IMR-90 (cell line): ENCODE data around the gene ELMO1. TPM values are rescaled to one million over a fixed set of nuclear protein-coding genes. Genes with fewer than 3 reads are reported as not detected.

Experiments
- ATAC-seq: fragments of 200-7000 bp; cut with Tn5 transposase; 2 replicates; pipeline ENCODE4 v1.9.1; 2020; ENCODE audit warnings: low read depth, mild to moderate bottlenecking, moderate library complexity
- BruUV-seq: library from RNA; stranded (reverse); fragments of 400-500 nt; replicated peaks from 2 replicates; lab custom pipeline; 2021; lab: Mats Ljungman, UMichigan
- CTCF ChIA-PET: fragments of 300-600 bp; formaldehyde crosslinking; extraction: SDS; loops from one replicate; lab custom pipeline; 2021; ENCODE audit warnings: antibody characterized with exemption; lab: Yijun Ruan, JAX
- POLR2A ChIA-PET: fragments of 300-600 bp; sonication (Branson Sonifier 250); formaldehyde crosslinking; loops from one replicate; lab custom pipeline; 2022; ENCODE audit warnings: antibody characterized with exemption; ENCODE audit not compliant: unreplicated experiment; lab: Charles Lee
- DNase-seq: peaks from one replicate; pipeline ENCODE4 v3.0.0; 2013
- H2AFZ ChIP-seq: replicated peaks from 2 replicates; pipeline ENCODE3; 2013; ENCODE audit warnings: low read length, mild to moderate bottlenecking; ENCODE audit not compliant: poor library complexity
- H2AK5ac ChIP-seq: 2 replicates; pipeline ENCODE4 v1.6.1; 2013; ENCODE audit warnings: low read depth, low read length, inconsistent platforms
- H2AK9ac ChIP-seq: replicated peaks from 2 replicates; pipeline ENCODE3; 2013; ENCODE audit warnings: mild to moderate bottlenecking, low read depth, low read length, moderate library complexity; ENCODE audit not compliant: poor library complexity
- H2BK120ac ChIP-seq: 2 replicates; pipeline ENCODE4 v1.6.1; 2013; ENCODE audit warnings: low read depth, low read length, inconsistent platforms
- H2BK15ac ChIP-seq: 3 replicates; pipeline ENCODE4 v1.6.1; 2013; ENCODE audit warnings: low read depth, low read length, inconsistent platforms
- H2BK20ac ChIP-seq: 2 replicates; pipeline ENCODE4 v1.6.1; 2013; ENCODE audit warnings: low read depth, mild to moderate bottlenecking, inconsistent platforms, low read length, moderate library complexity
- H2BK5ac ChIP-seq: 2 replicates; pipeline ENCODE4 v1.6.1; 2013; ENCODE audit warnings: mild to moderate bottlenecking, low read depth, low read length, inconsistent platforms; ENCODE audit not compliant: poor library complexity, severe bottlenecking
- H3K14ac ChIP-seq: replicated peaks from 2 replicates; pipeline ENCODE4 v1.6.1; 2013; ENCODE audit warnings: low read depth, low read length, inconsistent platforms
- H3K18ac ChIP-seq: 2 replicates; pipeline ENCODE4 v1.6.1; 2013; ENCODE audit warnings: low read depth, low read length, control low read depth
- H3K23ac ChIP-seq: 2 replicates; pipeline ENCODE4 v1.6.1; 2013; ENCODE audit warnings: low read depth, low read length, inconsistent platforms
- H3K27ac ChIP-seq: 2 replicates; pipeline ENCODE4 v1.5.1; 2013; ENCODE audit warnings: mild to moderate bottlenecking, control low read depth, low read length; ENCODE audit not compliant: insufficient read depth
- H3K27me3 ChIP-seq: 2 replicates; pipeline ENCODE4 v1.6.1; 2013; ENCODE audit warnings: low read length; ENCODE audit not compliant: control insufficient read depth, insufficient read depth
- H3K36me3 ChIP-seq: 2 replicates; pipeline ENCODE4 v1.6.1; 2013; ENCODE audit warnings: low read length, mixed read lengths; ENCODE audit not compliant: control insufficient read depth, insufficient read depth
- H3K4ac ChIP-seq: 2 replicates; pipeline ENCODE4 v1.6.1; 2013; ENCODE audit warnings: low read depth, low read length, inconsistent platforms
- H3K4me1 ChIP-seq: 2 replicates; pipeline ENCODE4 v1.6.1; 2013; ENCODE audit warnings: low read length, mixed read lengths; ENCODE audit not compliant: control insufficient read depth, insufficient read depth
- H3K4me2 ChIP-seq: 2 replicates; pipeline ENCODE4 v1.6.1; 2013; ENCODE audit warnings: low read depth, mild to moderate bottlenecking, control low read depth, low read length, moderate library complexity
- H3K4me3 ChIP-seq: 2 replicates; pipeline ENCODE4 v1.5.1; 2013; ENCODE audit warnings: low read depth, mild to moderate bottlenecking, control low read depth, low read length, moderate library complexity; ENCODE audit not compliant: insufficient read depth
- H3K56ac ChIP-seq: 2 replicates; pipeline ENCODE4 v1.6.1; 2013; ENCODE audit warnings: low read length, inconsistent platforms; ENCODE audit not compliant: insufficient read depth; ENCODE audit errors: extremely low read depth
- H3K79me1 ChIP-seq, 2 experiments: 2 replicates each; pipeline ENCODE4 v1.6.1; 2013; ENCODE audit warnings: low read length in 2 of 2, inconsistent platforms in 1 of 2, low read depth in 1 of 2
- H3K9ac ChIP-seq: 2 replicates; pipeline ENCODE4 v1.6.1; 2013; ENCODE audit warnings: low read depth, low read length, control low read depth
- H3K9me1 ChIP-seq: 2 replicates; pipeline ENCODE4 v1.6.1; 2013; ENCODE audit warnings: low read length, inconsistent platforms; ENCODE audit not compliant: insufficient read depth
- H3K9me3 ChIP-seq: 2 replicates; pipeline ENCODE4 v1.6.1; 2013; ENCODE audit warnings: low read length; ENCODE audit not compliant: control insufficient read depth, insufficient read depth
- H4K20me1 ChIP-seq: 2 replicates; pipeline ENCODE4 v1.6.1; 2013; ENCODE audit warnings: low read length, inconsistent platforms; ENCODE audit not compliant: insufficient read depth
- H4K5ac ChIP-seq: 2 replicates; pipeline ENCODE4 v1.6.1; 2013; ENCODE audit warnings: mild to moderate bottlenecking, low read depth, low read length, control low read depth
- H4K8ac ChIP-seq, 2 experiments: 2 replicates each; pipeline ENCODE4 v1.6.1; 2013; ENCODE audit warnings: low read depth in 2 of 2, low read length in 2 of 2, control low read depth in 1 of 2, inconsistent platforms in 1 of 2
- H4K91ac ChIP-seq: 2 replicates; pipeline ENCODE4 v1.6.1; 2013; ENCODE audit warnings: low read depth, low read length, inconsistent platforms; ENCODE audit not compliant: insufficient read depth
- BHLHE40 ChIP-seq: fragments of 150-350 bp; IDR thresholded peaks from 2 replicates; pipeline ENCODE4 v1.6.1; 2016; ENCODE audit warnings: mild to moderate bottlenecking, low read depth, low read length
- CEBPB ChIP-seq: IDR thresholded peaks from 2 replicates; pipeline ENCODE4 v1.6.1; 2012; ENCODE audit warnings: low read depth, low read length, improper control_type of control experiment
- CHD1 ChIP-seq: IDR thresholded peaks from 2 replicates; pipeline ENCODE4 v1.6.1; 2012; ENCODE audit warnings: low read depth, low read length, improper control_type of control experiment
- CTCF ChIP-seq: conservative IDR thresholded peaks from 2 replicates; pipeline ENCODE4 v1.5.1; 2012; ENCODE audit warnings: mild to moderate bottlenecking, low read depth, low read length, improper control_type of control experiment
- FOS ChIP-seq: fragments of 150-350 bp; IDR thresholded peaks from 2 replicates; pipeline ENCODE4 v1.6.1; 2016; ENCODE audit warnings: low read depth, low read length
- MAFK ChIP-seq: IDR thresholded peaks from 2 replicates; pipeline ENCODE4 v1.6.1; 2012; ENCODE audit warnings: low read depth, low read length, improper control_type of control experiment
- MAZ ChIP-seq: IDR thresholded peaks from 2 replicates; pipeline ENCODE4 v1.6.1; 2012; ENCODE audit warnings: low read depth, mild to moderate bottlenecking, low read length, improper control_type of control experiment, moderate library complexity, borderline replicate concordance
- MXI1 ChIP-seq: IDR thresholded peaks from 2 replicates; pipeline ENCODE4 v1.6.1; 2012; ENCODE audit warnings: low read depth, mild to moderate bottlenecking, low read length, moderate library complexity, borderline replicate concordance
- NFE2L2 ChIP-seq: fragments of 150-350 bp; IDR thresholded peaks from 2 replicates; pipeline ENCODE4 v1.6.1; 2016; ENCODE audit warnings: low read depth, mild to moderate bottlenecking, low read length
- POLR2A ChIP-seq: IDR thresholded peaks from 2 replicates; pipeline ENCODE4 v1.6.1; 2012; ENCODE audit warnings: mild to moderate bottlenecking, low read depth, low read length
- RAD21 ChIP-seq: IDR thresholded peaks from 2 replicates; pipeline ENCODE4 v1.6.1; 2012; ENCODE audit warnings: low read length, improper control_type of control experiment
- RCOR1 ChIP-seq: IDR thresholded peaks from 2 replicates; pipeline ENCODE4 v1.6.1; 2012; ENCODE audit warnings: mild to moderate bottlenecking, low read length, improper control_type of control experiment; ENCODE audit not compliant: insufficient replicate concordance
- RFX5 ChIP-seq: IDR thresholded peaks from 2 replicates; pipeline ENCODE4 v1.8.0; 2012; ENCODE audit warnings: low read depth, mild to moderate bottlenecking, low read length, moderate library complexity
- SMC3 ChIP-seq: fragments of 150-350 bp; IDR thresholded peaks from 2 replicates; pipeline ENCODE4 v1.6.1; 2016; ENCODE audit warnings: low read depth, mild to moderate bottlenecking, antibody characterized with exemption, low read length, moderate library complexity
- whole genome bisulfite sequencing, 2 experiments: methylation state at CpG; one replicate each; pipeline versions ENCODE4 v1.1.5 to v1.1.7; 2013; ENCODE audit warnings: missing lambda C conversion rate in 2 of 2; ENCODE audit not compliant: insufficient read length in 1 of 2; ENCODE audit errors: extremely low coverage in 2 of 2; 5-methylcytosine and 5-hydroxymethylcytosine counted together
- dilution Hi-C: fragments of 300-500 bp; cut with HindIII; formaldehyde crosslinking; loops from one replicate; pipeline ENCODE4 v1.14.3; 2018; ENCODE audit warnings: low sequenced_read_pairs; ENCODE audit not compliant: unreplicated experiment
- in situ Hi-C: fragments of 300-500 bp; cut with MboI; formaldehyde crosslinking; loops from 3 replicates; pipeline ENCODE4 v1.14.3; 2019; ENCODE audit warnings: low sequenced_read_pairs, inconsistent platforms, mixed read lengths
- intact Hi-C: fragments of 100-400 bp; cut with micrococcal nuclease; formaldehyde crosslinking; loops from 2 replicates; pipeline ENCODE4 v1.10.0; 2022
- polyA plus RNA-seq, 3 experiments: library from polyadenylated mRNA; depleted of rRNA; stranded (reverse); fragments of >200 nt; gene quantifications; 2 replicates each; pipeline ENCODE4 v1.2.3, GENCODE V29; 2012; ENCODE audit warnings: low replicate concordance in 1 of 3
- total RNA-seq: library from RNA; depleted of rRNA; stranded (reverse); fragments of >200 nt; gene quantifications from 2 replicates; pipeline ENCODE4 v1.2.3, GENCODE V29; 2012
- TF ChIP-seq, protein P1 (sequence below): fragments of 150-350 bp; IDR thresholded peaks from 2 replicates; pipeline ENCODE4 v1.6.1; 2016; ENCODE audit warnings: low read depth, mild to moderate bottlenecking, low read length, moderate library complexity, borderline replicate concordance
- TF ChIP-seq, protein P2 (sequence below): fragments of 150-350 bp; IDR thresholded peaks from 2 replicates; pipeline ENCODE4 v1.6.1; 2017; ENCODE audit warnings: mild to moderate bottlenecking, antibody characterized with exemption, low read length, low read depth

Gene ELMO1
- total and polyA plus RNA-seq, 2 of the 4 experiments (the other 2 are of a cell fraction), result 0.03 TPM; not detected in 1

GRCh38 chr7:37229381-37229780 lies 219.3 kb downstream of the ELMO1 start:
- Histone ChIP-seq H3K23ac (no peak overlapping the region), H4K5ac (no peak overlapping the region), H3K4me2 (no peak overlapping the region), H2BK5ac (no peak overlapping the region), H4K20me1 (no peaks in the 10 kb centered on the region), H4K91ac (no peak overlapping the region), H3K18ac (no peak overlapping the region), H3K14ac (no peak overlapping the region), H3K9ac (no peak overlapping the region), H3K27ac (no peak overlapping the region), H2AK9ac (no peak overlapping the region), H3K4me3 (no peak overlapping the region), H2BK120ac (no peak overlapping the region), H3K36me3 (no peaks in the 10 kb centered on the region), H2AFZ (no peak overlapping the region), H4K8ac (no peak overlapping the region), H3K4ac (no peak overlapping the region), H2AK5ac (no peak overlapping the region), H3K79me1 (no peaks in the 10 kb centered on the region), H3K9me1 (no peaks in the 10 kb centered on the region), H3K4me1 (no peaks in the 10 kb centered on the region), H2BK20ac (no peak overlapping the region), H3K56ac (no peak overlapping the region), H3K27me3 (no peaks in the 10 kb centered on the region), H2BK15ac (no peak overlapping the region), H3K9me3 (no peaks in the 10 kb centered on the region)
- in situ Hi-C loops (no loop called here), intact Hi-C loops (no loop called here), dilution Hi-C loops (no loop called here)
- no peak for DNase-seq
- CTCF ChIA-PET, result no interaction called here
- POLR2A ChIA-PET, result no interaction called here
- BruUV-seq, result no TSS peak
- no CpG with 5 or more reads among the region's 1 CpG for WGBS, 2 experiments
- TF ChIP-seq BHLHE40 (no peak), CHD1 (no peak), RCOR1 (no peak), RFX5 (no peak), FOS (no peak), CTCF (no peak), RAD21 (no peak), NFE2L2 (no peak), POLR2A (no peak), MAZ (no peak), CEBPB (no peak), MAFK (no peak), MXI1 (no peak), SMC3 (no peak)
- TF ChIP-seq, protein P1, sequence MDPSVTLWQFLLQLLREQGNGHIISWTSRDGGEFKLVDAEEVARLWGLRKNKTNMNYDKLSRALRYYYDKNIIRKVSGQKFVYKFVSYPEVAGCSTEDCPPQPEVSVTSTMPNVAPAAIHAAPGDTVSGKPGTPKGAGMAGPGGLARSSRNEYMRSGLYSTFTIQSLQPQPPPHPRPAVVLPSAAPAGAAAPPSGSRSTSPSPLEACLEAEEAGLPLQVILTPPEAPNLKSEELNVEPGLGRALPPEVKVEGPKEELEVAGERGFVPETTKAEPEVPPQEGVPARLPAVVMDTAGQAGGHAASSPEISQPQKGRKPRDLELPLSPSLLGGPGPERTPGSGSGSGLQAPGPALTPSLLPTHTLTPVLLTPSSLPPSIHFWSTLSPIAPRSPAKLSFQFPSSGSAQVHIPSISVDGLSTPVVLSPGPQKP, result no peak
- TF ChIP-seq, protein P2, sequence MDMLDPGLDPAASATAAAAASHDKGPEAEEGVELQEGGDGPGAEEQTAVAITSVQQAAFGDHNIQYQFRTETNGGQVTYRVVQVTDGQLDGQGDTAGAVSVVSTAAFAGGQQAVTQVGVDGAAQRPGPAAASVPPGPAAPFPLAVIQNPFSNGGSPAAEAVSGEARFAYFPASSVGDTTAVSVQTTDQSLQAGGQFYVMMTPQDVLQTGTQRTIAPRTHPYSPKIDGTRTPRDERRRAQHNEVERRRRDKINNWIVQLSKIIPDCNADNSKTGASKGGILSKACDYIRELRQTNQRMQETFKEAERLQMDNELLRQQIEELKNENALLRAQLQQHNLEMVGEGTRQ, result no peak
- ATAC-seq, result no peak
